ENCODE measurements around the gene GABBR2.

- TF ChIP-seq CTCF (optimal IDR thresholded peaks at IDR 0.05 in 1 of 3, IDR thresholded peaks at IDR 0.05 in 1 of 3, conservative IDR thresholded peaks at IDR 0.05 in 1 of 3; ENCODE audit: extremely low read depth in 1 of 3, insufficient read depth in 2 of 3, low read length in 3 of 3), result no peak
- TF ChIP-seq EZH2 (IDR thresholded peaks at IDR 0.05; ENCODE audit: low read length), result no peak
These were observed 103.6 kb downstream of the GABBR2 start for GRCh38 chr9:98605116-98605515.
